Pancreas (tissue), 10 donors: ENCODE results near the gene POLK. TPM values are rescaled to one million over a fixed set of nuclear protein-coding genes. Genes with fewer than 3 reads are reported as not detected.

ENCODE experiments used
- ATAC-seq, 4 donors: fragments of 200-7000 bp; cut with Tn5 transposase; one replicate each; pipeline versions ENCODE4 v1.8.0 to v1.9.1; 2020; ENCODE audit warnings: mild to moderate bottlenecking in 4 of 4, moderate library complexity in 4 of 4
- DNase-seq, 6 donors: peaks; one replicate each; pipeline ENCODE4 v3.0.0-alpha.2; 2020
- FAIRE-seq: peaks from 2 replicates; lab custom pipeline; 2012; peaks lifted over from hg19 to GRCh38; lab: Jason Lieb, UNC
- H3K27ac ChIP-seq, 4 donors: fragments of 200-600 bp; sonication (generic); 1 replicate in 3 of 4; 2 replicates in 1 of 4; pipeline versions ENCODE4 v1.5.0 to v1.8.0; 2020
- H3K27me3 ChIP-seq, 4 donors: fragments of 200-600 bp; one replicate each; pipeline ENCODE4 v1.8.0; 2021
- H3K36me3 ChIP-seq, 3 donors: fragments of 200-600 bp; sonication (generic) in 1 of 3; one replicate each; pipeline versions ENCODE4 v1.5.0 to v1.8.0; 2020 to 2021
- H3K4me1 ChIP-seq, 3 donors: fragments of 200-600 bp; one replicate each; pipeline ENCODE4 v1.8.0; 2021
- H3K4me3 ChIP-seq, 4 donors: fragments of 200-600 bp; sonication (generic) in 2 of 4; one replicate each; pipeline versions ENCODE4 v1.5.0 to v1.8.0; 2020 to 2021
- H3K9me3 ChIP-seq, 4 donors: fragments of 200-600 bp; one replicate each; pipeline ENCODE4 v1.8.0; 2021
- CTCF ChIP-seq, 4 donors: fragments of 200-600 bp; sonication (generic) in 3 of 4; IDR thresholded peaks; one replicate each; pipeline versions ENCODE4 v1.5.0 to v1.8.0; 2021; ENCODE audit warnings: antibody characterized with exemption in 4 of 4
- WGBS, 2 donors: extraction: QIAGEN DNeasy Blood & Tissue Kit; methylation state at CpG; one replicate each; pipeline ENCODE4 v1.1.7; 2013; 5-methylcytosine and 5-hydroxymethylcytosine counted together
- intact Hi-C, 3 donors: fragments of 100-400 bp; cut with DNase I; formaldehyde crosslinking; loops; one replicate each; pipeline versions ENCODE4 v1.11.1 to v1.14.2; 2022
- polyA plus RNA-seq, 2 donors: library from polyadenylated mRNA; stranded (reverse); fragments of 200-250 nt; gene quantifications; one replicate each; pipeline ENCODE4 v1.2.3, GENCODE V29; 2013
- total RNA-seq, 6 donors: library from RNA; stranded (reverse); fragmentation: NEBNext Ultra II Directional in 4 of 6; extraction: Animal tissue kit (Norgen Biotek cat#: 25700) in 4 of 6; gene quantifications; one replicate each; pipeline versions ENCODE4 v1.2.1 to v1.2.4, GENCODE V29; 2021 to 2023
- donor health status: healthy with polysubstance abuse.
- donor health status: DM: no; HTN: no; CAD: no; lungs with moderate emphysema.
- donor health status: DM: no; HTN: no; CAD: no.
- donor health status: control.
- donor health status: control.
- donor health status: Bipolar disorder and iron deficiency.
- donor health status: DM: yes; HTN: yes; CAD: no.
- donor health status: DM: no; HTN: no; CAD: no.
- donor health status: DM: no; HTN: no; CAD: no.
- donor health status: DM: yes; HTN: yes; CAD: no.

The POLK gene
- total and polyA plus RNA-seq, 8 donors = 3.9 to 18.5 (median 11.3) TPM

- 68 to 70% methylated on average over 2 of the region's 2 CpGs for WGBS, 2 donors
- intact Hi-C loops = no loop called here
- FAIRE-seq = no peak
These were observed 73.0 kb downstream of the POLK start for GRCh38 chr5:75584641-75585040.

GRCh38 chr5:75588666-75589065, 77.0 kb downstream of the POLK start:
- DNase-seq (no peak), ATAC-seq (no peak), FAIRE-seq (no peak)
- 89 to 91% methylated on average over 3 of the region's 3 CpGs for WGBS, 2 donors
- H3K27me3 ChIP-seq = no peaks in the 10 kb centered on the region
- H3K9me3 ChIP-seq = no peaks in the 10 kb centered on the region
- intact Hi-C loops = no loop called here
- TF ChIP-seq CTCF (IDR thresholded peaks at IDR 0.05) = no peak
- no peaks in the 10 kb centered on the region for H3K36me3 ChIP-seq
- no peak overlapping the region for H3K27ac ChIP-seq
- H3K4me1 ChIP-seq = no peaks in the 10 kb centered on the region
- no peak overlapping the region for H3K4me3 ChIP-seq

More at GRCh38 chr5:75584641-75585040, 73.0 kb downstream of the POLK start:
- H3K9me3 ChIP-seq = no peaks in the 10 kb centered on the region
- H3K4me3 ChIP-seq = no peak overlapping the region
- DNase-seq = no peak
- no peak for TF ChIP-seq CTCF (IDR thresholded peaks at IDR 0.05)
- no peak for ATAC-seq
- no peak overlapping the region for H3K27ac ChIP-seq
- no peaks in the 10 kb centered on the region for H3K36me3 ChIP-seq
- H3K4me1 ChIP-seq = no peaks in the 10 kb centered on the region
- H3K27me3 ChIP-seq = no peaks in the 10 kb centered on the region

GRCh38 chr5:75600535-75600934, 88.8 kb downstream of the POLK start:
- ATAC-seq (no peak), DNase-seq (no peak), FAIRE-seq (no peak)
- Histone ChIP-seq H3K27ac (no peak overlapping the region), H3K4me1 (no peaks in the 10 kb centered on the region), H3K9me3 (no peaks in the 10 kb centered on the region), H3K4me3 (no peak overlapping the region), H3K36me3 (peaks cover 0 to 4% (median 0%) of the 10 kb centered on the region in 3 donors), H3K27me3 (no peaks in the 10 kb centered on the region)
- no peak for TF ChIP-seq CTCF (IDR thresholded peaks at IDR 0.05)
- intact Hi-C loops = no loop called here

- no peak for TF ChIP-seq CTCF (IDR thresholded peaks at IDR 0.05)
- DNase-seq (no peak), ATAC-seq (no peak), FAIRE-seq (no peak)
- H3K4me3 ChIP-seq = no peak overlapping the region
- intact Hi-C loops = no loop called here
- H3K27ac ChIP-seq = no peak overlapping the region
- no peaks in the 10 kb centered on the region for H3K9me3 ChIP-seq
- no peaks in the 10 kb centered on the region for H3K27me3 ChIP-seq
- H3K36me3 ChIP-seq = peaks cover 0 to under 1% (median 0%) of the 10 kb centered on the region in 3 donors
- no peaks in the 10 kb centered on the region for H3K4me1 ChIP-seq
- 93 to 94% methylated on average over 1 of the region's 1 CpG for WGBS, 2 donors
These were observed 89.9 kb downstream of the POLK start for GRCh38 chr5:75601567-75601966.

GRCh38 chr5:75601996-75602395, 90.3 kb downstream of the POLK start:
- H3K4me1 ChIP-seq = no peaks in the 10 kb centered on the region
- no peak for DNase-seq
- H3K27me3 ChIP-seq = no peaks in the 10 kb centered on the region
- FAIRE-seq = no peak
- no peaks in the 10 kb centered on the region for H3K9me3 ChIP-seq
- 90 to 94% methylated on average over 3 of the region's 3 CpGs for WGBS, 2 donors
- no peak overlapping the region for H3K4me3 ChIP-seq
- ATAC-seq = no peak
- no peaks in the 10 kb centered on the region for H3K36me3 ChIP-seq
- no peak overlapping the region for H3K27ac ChIP-seq
- no peak for TF ChIP-seq CTCF (IDR thresholded peaks at IDR 0.05)
- intact Hi-C loops = no loop called here
